Measurements from ENCODE around the gene MEX3A. TPM values are rescaled to one million over a fixed set of nuclear protein-coding genes. Genes with fewer than 3 reads are reported as not detected.
"Not testable (repeated sequence)": the region's sequence is repeated elsewhere in the genome, so short reads cannot be mapped to it uniquely, and the experiment has no call there.

Gene MEX3A
- total RNA-seq, 1 donor from 2014 or later, result 1.2 TPM

DNA sequence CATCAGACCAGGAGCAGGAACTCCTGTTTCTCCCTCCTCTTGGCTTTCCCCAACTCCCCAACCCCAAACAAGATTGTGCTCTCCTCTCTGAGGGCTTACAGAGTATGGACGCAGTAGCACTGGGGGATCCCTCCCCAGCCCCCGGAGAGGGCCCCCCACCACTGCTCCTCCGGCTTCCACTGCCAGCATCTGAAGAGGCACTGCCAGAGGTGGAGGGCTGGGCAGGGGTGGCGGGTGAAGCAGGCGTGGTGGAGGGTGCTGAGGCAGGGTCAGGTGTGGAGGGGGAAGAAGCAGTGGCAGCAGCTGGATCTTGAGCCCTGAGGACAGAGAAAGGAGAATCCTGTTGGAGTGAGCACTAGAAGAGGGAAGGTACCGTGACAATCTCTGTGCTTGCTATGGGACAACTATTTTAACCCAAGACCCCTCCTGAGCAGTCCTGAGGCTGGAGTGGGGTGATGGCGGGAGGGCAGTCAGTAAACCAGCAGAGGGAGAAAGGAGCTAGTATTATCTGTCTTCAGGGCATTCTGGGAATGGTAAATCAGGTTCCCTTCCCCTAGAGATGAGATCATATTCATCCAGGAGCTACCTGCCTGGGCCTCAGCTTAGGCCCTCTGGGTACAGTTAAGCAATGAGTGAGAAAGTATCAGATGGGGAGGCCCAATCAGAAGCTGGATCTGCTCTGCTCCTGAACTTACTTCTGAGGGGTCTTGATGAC lies 31.1 kb downstream of the MEX3A start:
- Mint-ChIP-seq H3K4me1 (ENCODE audit: low read depth) (peaks cover 20% of the 10 kb centered on the region), H3K27me3 (ENCODE audit: low read depth) (no peaks in the 10 kb centered on the region), H3K27ac (no peak overlapping the region), H3K4me3 (ENCODE audit: low read depth) (peak overlapping the region; percentile 31), H3K36me3 (ENCODE audit: low read depth) (peaks cover 40% of the 10 kb centered on the region), H3K9me3 (no peaks in the 10 kb centered on the region)
- intact Hi-C loops (cut with micrococcal nuclease), result loop anchor here (5.0 kb wide), 1 partner anchor 844 kb away; the partner anchor contains the start of genes MTX1 and THBS3
- DNase-seq (ENCODE audit: low spot score), result no peak

DNA sequence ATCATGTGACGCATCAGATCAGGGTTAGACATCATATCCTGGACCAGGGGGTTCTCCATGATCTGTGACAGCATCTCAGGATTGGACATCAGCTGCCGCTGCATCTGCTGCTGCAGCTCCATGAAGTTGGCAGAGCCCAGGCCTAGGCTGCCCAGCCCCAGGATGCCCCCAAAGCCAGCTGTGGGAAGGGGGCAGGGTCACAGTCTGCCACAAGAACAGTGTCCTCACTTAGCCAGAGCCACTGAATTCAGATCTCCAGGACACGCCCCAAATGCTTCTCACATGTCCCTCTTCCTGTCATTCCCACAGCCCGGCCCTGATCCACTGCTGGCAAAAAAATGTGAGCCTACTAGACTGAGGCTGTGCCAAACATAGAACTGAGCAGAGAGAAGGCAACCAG lies 31.9 kb downstream of the MEX3A start:
- H3K27me3 Mint-ChIP-seq (ENCODE audit: low read depth), result no peaks in the 10 kb centered on the region
- no peak overlapping the region for H3K4me3 Mint-ChIP-seq (ENCODE audit: low read depth)
- intact Hi-C loops (cut with micrococcal nuclease), result loop anchor here (5.0 kb wide), 1 partner anchor 843 kb away; the partner anchor contains the start of genes MTX1 and THBS3
- H3K36me3 Mint-ChIP-seq (ENCODE audit: low read depth), result peaks cover 36% of the 10 kb centered on the region
- peaks cover 17% of the 10 kb centered on the region for H3K4me1 Mint-ChIP-seq (ENCODE audit: low read depth)
- H3K9me3 Mint-ChIP-seq, result no peaks in the 10 kb centered on the region
- no peak overlapping the region for H3K27ac Mint-ChIP-seq
- no peak for DNase-seq (ENCODE audit: low spot score)

DNA sequence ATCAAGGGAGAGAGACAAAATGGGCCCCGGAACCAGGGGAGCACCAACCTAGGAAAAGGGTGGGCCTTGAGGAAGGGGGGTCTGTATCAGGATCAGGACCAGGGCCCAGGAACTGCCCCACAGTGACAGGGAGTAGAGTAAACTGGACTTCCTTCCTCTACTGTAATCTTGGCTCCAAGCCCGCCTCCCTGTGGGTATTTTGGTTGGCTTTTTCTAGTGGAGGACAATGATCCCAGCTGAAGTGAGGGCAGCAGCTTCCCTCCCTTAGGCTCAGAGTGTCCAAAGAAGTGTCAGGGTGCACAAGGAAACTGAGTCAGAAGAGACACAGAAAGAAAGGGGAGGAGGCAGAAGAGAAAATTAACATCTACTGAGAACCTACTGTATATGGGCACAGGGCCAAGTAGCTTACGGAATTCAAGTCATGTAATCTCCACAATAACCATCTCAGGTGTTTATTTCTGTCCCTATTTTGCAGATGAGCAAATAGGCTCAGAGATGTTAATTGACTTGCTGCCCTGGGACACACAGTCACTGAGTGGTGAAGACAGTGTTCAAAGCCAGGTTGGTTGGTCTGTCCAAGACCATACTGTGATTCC lies 33.5 kb downstream of the MEX3A start:
- no peaks in the 10 kb centered on the region for H3K9me3 Mint-ChIP-seq

DNA sequence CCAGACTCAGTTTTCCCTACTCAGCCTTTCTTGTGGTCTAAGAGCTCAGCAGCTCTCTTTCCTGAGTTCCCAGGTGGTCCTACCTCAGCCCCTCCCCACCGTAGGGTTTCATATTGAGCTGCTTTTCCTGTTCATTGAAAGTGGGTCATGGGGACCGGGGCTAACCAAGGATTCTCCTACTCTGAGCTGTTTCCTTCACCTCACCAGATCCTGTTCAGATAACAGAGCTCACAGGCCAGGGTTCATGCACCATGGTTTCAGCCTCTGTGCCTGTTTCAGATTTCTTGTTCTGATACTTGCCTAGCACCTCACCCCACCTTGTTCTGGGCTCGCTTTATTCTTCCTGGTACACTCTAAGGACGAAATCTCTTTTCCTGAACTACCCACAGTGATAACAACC lies 37.2 kb downstream of the MEX3A start:
- Mint-ChIP-seq H3K27ac (peak overlapping the region; percentile 23), H3K4me3 (ENCODE audit: low read depth) (no peak overlapping the region), H3K36me3 (ENCODE audit: low read depth) (peaks cover 63% of the 10 kb centered on the region), H3K9me3 (no peaks in the 10 kb centered on the region), H3K27me3 (ENCODE audit: low read depth) (no peaks in the 10 kb centered on the region), H3K4me1 (ENCODE audit: low read depth) (peaks cover 19% of the 10 kb centered on the region)
- intact Hi-C loops (cut with micrococcal nuclease), result no loop called here
- DNase-seq (ENCODE audit: low spot score), result peak; percentile 14

More for the DNA sequence above, 33.5 kb downstream of the MEX3A start:
- H3K27me3 Mint-ChIP-seq (ENCODE audit: low read depth), result no peaks in the 10 kb centered on the region
- no peak for DNase-seq (ENCODE audit: low spot score)
- H3K36me3 Mint-ChIP-seq (ENCODE audit: low read depth), result peaks cover 45% of the 10 kb centered on the region
- no peak overlapping the region for H3K27ac Mint-ChIP-seq
- peaks cover 24% of the 10 kb centered on the region for H3K4me1 Mint-ChIP-seq (ENCODE audit: low read depth)
- intact Hi-C loops (cut with micrococcal nuclease), result no loop called here
- H3K4me3 Mint-ChIP-seq (ENCODE audit: low read depth), result no peak overlapping the region

DNA sequence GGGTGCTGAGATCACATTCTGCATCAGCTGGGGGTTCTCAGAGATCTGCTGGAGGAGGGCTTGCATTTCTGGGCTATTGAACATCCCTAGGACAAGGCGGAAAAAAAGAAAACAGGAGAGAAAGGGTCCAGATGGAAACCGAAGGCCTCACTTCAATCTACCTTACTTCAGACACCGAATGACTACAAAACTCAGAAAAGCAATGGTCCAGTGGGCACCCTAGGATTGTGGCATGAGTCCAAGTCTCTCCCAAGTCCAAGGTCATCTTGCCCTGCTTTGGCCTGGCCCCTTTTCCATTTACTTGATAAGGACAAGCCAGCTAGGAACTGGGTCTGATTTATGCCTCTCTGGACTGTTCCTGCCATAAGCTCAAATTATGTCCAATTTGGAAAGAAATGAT lies 39.4 kb downstream of the MEX3A start:
- Mint-ChIP-seq H3K27ac (no peak overlapping the region), H3K4me3 (ENCODE audit: low read depth) (no peak overlapping the region), H3K4me1 (ENCODE audit: low read depth) (peaks cover 19% of the 10 kb centered on the region), H3K27me3 (ENCODE audit: low read depth) (no peaks in the 10 kb centered on the region), H3K9me3 (no peaks in the 10 kb centered on the region), H3K36me3 (ENCODE audit: low read depth) (peaks cover 45% of the 10 kb centered on the region)
- DNase-seq (ENCODE audit: low spot score), result no peak
- intact Hi-C loops (cut with micrococcal nuclease), result no loop called here

DNA sequence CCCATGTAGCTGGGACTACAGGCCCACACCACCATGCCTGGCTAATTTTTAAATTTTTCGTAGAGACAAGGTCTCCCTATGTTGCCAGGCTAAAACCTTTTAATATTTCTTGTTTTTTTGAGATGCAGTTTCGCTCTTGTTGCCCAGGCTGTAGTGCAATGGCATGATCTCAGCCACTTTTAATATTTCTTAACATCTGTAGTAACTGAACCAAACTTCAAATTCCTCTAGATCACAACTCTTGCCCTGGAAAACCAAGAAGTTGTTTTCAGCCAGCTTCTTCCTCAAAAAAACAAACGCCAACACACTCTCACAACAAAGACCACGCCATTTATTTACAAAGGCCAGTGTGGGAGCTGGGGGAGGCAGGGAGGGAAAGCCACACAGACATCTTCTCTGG lies 47.3 kb downstream of the MEX3A start:
- H3K4me1 Mint-ChIP-seq (ENCODE audit: low read depth); H3K9me3 Mint-ChIP-seq; H3K27me3 Mint-ChIP-seq (ENCODE audit: low read depth); H3K4me3 Mint-ChIP-seq (ENCODE audit: low read depth); intact Hi-C loops (cut with micrococcal nuclease); H3K27ac Mint-ChIP-seq; DNase-seq (ENCODE audit: low spot score): not testable (repeated sequence)
- H3K36me3 Mint-ChIP-seq (ENCODE audit: low read depth), result peaks cover 17% of the 10 kb centered on the region

DNA sequence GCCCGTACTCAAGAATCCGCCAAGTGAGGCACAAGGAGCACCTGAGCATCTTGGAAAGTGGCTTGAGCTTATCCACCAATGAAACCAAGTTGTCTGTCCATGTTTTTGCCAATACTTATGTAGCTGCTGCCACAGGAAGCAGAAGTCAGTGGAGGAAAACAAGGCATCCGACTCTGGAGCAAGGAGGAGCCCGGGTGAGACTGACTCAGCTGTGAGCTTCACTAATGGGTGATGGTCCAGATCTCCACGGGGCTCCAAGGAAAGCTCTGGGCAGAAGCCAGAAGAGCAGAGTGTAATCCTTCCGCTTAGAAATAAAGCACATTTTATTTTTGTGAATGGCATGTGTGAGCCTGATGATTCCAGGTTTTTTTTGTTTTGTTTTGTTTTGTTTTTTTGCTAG lies 49.3 kb downstream of the MEX3A start:
- H3K9me3 Mint-ChIP-seq, result no peaks in the 10 kb centered on the region
- intact Hi-C loops (cut with micrococcal nuclease), result no loop called here
- no peaks in the 10 kb centered on the region for H3K27me3 Mint-ChIP-seq (ENCODE audit: low read depth)
- no peak for DNase-seq (ENCODE audit: low spot score)
- peaks cover 4% of the 10 kb centered on the region for H3K4me1 Mint-ChIP-seq (ENCODE audit: low read depth)
- H3K4me3 Mint-ChIP-seq (ENCODE audit: low read depth), result no peak overlapping the region
- H3K36me3 Mint-ChIP-seq (ENCODE audit: low read depth), result peaks cover 14% of the 10 kb centered on the region
- H3K27ac Mint-ChIP-seq, result no peak overlapping the region

DNA sequence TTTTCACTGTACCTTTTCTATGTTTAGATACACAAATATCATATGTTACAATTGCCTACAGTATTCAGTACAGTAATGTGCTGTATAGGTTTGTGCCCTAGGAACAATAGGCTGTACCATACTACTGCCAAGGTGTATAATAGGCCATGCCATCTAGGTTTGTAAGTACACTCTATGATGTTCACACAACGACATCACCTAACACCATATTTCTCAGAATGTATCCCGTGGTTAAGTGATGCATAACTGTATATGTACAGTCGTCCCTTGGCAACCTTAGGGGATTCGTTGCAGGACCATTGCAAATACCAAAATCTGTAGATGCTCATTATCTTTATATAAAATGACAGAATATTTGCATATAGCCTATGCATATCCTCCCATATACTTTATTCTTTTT lies 55.7 kb downstream of the MEX3A start:
- DNase-seq (ENCODE audit: low spot score), result no peak
- no peak overlapping the region for H3K27ac Mint-ChIP-seq
- no peaks in the 10 kb centered on the region for H3K9me3 Mint-ChIP-seq
- H3K4me1 Mint-ChIP-seq (ENCODE audit: low read depth), result peaks cover 4% of the 10 kb centered on the region
- H3K36me3 Mint-ChIP-seq (ENCODE audit: low read depth), result no peaks in the 10 kb centered on the region
- H3K27me3 Mint-ChIP-seq (ENCODE audit: low read depth), result peaks cover 7% of the 10 kb centered on the region
- intact Hi-C loops (cut with micrococcal nuclease), result loop anchor here (1.0 kb wide), 1 partner anchor 40 kb away; no protein-coding TSS in a partner anchor
- H3K4me3 Mint-ChIP-seq (ENCODE audit: low read depth), result no peak overlapping the region

DNA sequence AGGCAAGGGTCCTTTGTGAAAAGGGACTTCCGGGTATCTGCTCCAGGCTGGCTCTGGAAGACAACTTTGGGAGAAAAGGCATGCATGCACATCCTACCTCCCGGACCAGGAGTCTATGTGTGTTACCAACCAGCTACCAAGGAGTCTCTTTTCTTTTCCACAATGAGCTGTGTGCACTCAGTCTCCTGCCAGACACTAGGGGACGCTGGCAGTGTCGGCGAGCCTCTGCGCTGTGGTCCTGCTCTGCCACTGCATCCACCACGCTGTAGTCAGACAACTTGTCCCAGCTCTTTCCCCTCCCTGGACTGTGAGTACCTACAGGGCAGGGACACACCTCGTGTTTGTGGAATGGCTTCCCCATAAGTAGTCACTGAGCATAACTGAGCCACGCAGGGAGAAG lies 56.4 kb downstream of the MEX3A start:
- H3K27me3 Mint-ChIP-seq (ENCODE audit: low read depth), result peaks cover 7% of the 10 kb centered on the region
- H3K4me1 Mint-ChIP-seq (ENCODE audit: low read depth), result peaks cover 8% of the 10 kb centered on the region
- H3K27ac Mint-ChIP-seq, result no peak overlapping the region
- H3K36me3 Mint-ChIP-seq (ENCODE audit: low read depth), result no peaks in the 10 kb centered on the region
- H3K9me3 Mint-ChIP-seq, result no peaks in the 10 kb centered on the region
- H3K4me3 Mint-ChIP-seq (ENCODE audit: low read depth), result no peak overlapping the region
- intact Hi-C loops (cut with micrococcal nuclease), result loop anchor here (1.0 kb wide), 1 partner anchor 40 kb away; no protein-coding TSS in a partner anchor
- peak; percentile 28 for DNase-seq (ENCODE audit: low spot score)

DNA sequence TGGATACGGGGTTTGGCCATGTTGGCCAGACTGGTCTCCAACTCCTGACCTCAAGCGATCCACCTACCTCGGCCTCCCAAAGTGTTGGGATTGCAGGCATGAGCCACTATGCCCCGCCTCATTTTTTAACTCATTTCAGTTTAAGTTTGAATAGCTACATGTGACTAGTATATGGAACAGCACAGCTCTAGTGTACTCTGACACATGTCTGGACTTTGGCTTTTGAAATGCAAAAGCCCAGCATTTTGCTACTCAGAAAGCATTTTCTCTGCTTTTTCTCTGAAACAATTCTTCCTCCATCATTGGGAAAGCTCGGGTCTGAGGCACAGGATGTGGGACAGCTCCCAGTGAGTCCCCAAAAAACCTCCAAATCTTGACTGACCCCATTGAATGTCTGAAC lies 57.5 kb downstream of the MEX3A start:
- Mint-ChIP-seq H3K9me3 (no peaks in the 10 kb centered on the region), H3K27me3 (ENCODE audit: low read depth) (peaks cover 7% of the 10 kb centered on the region), H3K27ac (no peak overlapping the region), H3K4me3 (ENCODE audit: low read depth) (no peak overlapping the region), H3K36me3 (ENCODE audit: low read depth) (peaks cover 10% of the 10 kb centered on the region), H3K4me1 (ENCODE audit: low read depth) (peaks cover 13% of the 10 kb centered on the region)
- intact Hi-C loops (cut with micrococcal nuclease), result no loop called here
- no peak for DNase-seq (ENCODE audit: low spot score)

Other genes starting within 250 kb of the MEX3A start
- 56.2 and 68.3 TPM in 2 replicates for gene GON4L, start 225.3 kb downstream of the MEX3A start, total RNA-seq
- gene SYT11, start 222.9 kb downstream of the MEX3A start, total RNA-seq, result 22.3 and 23.3 TPM in 2 replicates
- 20.0 and 27.0 TPM in 2 replicates for gene RIT1, start 171.1 kb downstream of the MEX3A start, total RNA-seq
- gene KHDC4, start 148.1 kb downstream of the MEX3A start, total RNA-seq, result 78.4 and 83.5 TPM in 2 replicates
- gene RXFP4, start 140.8 kb downstream of the MEX3A start, total RNA-seq, result not detected in 2 replicates
- gene ARHGEF2, start 103.9 kb downstream of the MEX3A start, total RNA-seq, result 211 and 216 TPM in 2 replicates
- 227 and 239 TPM in 2 replicates for gene SSR2, start 61.5 kb downstream of the MEX3A start, total RNA-seq
- 71.3 and 73.3 TPM in 2 replicates for gene UBQLN4, start 28.7 kb downstream of the MEX3A start, total RNA-seq
- gene LAMTOR2, start 27.7 kb downstream of the MEX3A start, total RNA-seq, result 71.0 and 72.5 TPM in 2 replicates
- 0.18 and 0.21 TPM in 2 replicates for gene RAB25, start 21.3 kb downstream of the MEX3A start, total RNA-seq
- gene LMNA, start 32.2 kb upstream of the MEX3A start, total RNA-seq, result 246 and 247 TPM in 2 replicates
- gene SEMA4A, start 71.1 kb upstream of the MEX3A start, total RNA-seq, result 128 and 132 TPM in 2 replicates
- gene SLC25A44, start 111.6 kb upstream of the MEX3A start, total RNA-seq, result 62.6 and 63.7 TPM in 2 replicates
- 115 and 117 TPM in 2 replicates for gene PMF1, start 130.5 kb upstream of the MEX3A start, total RNA-seq
- gene BGLAP, start 159.7 kb upstream of the MEX3A start, total RNA-seq, result 1.7 and 2.2 TPM in 2 replicates
- gene PAQR6, start 165.6 kb upstream of the MEX3A start, total RNA-seq, result 5.8 and 7.1 TPM in 2 replicates
- 83.2 and 89.3 TPM in 2 replicates for gene SMG5, start 200.4 kb upstream of the MEX3A start, total RNA-seq
- gene TMEM79, start 201.9 kb upstream of the MEX3A start, total RNA-seq, result 6.8 and 7.8 TPM in 2 replicates
- gene GLMP, start 213.2 kb upstream of the MEX3A start, total RNA-seq, result 19.1 and 19.8 TPM in 2 replicates
- not detected in 2 replicates for gene VHLL, start 216.8 kb upstream of the MEX3A start, total RNA-seq

Measured in activated T-helper 2 cell treated with anti-CD3 and anti-CD28 coated beads, Interferon-gamma antibody, Interleukin-2, Interleukin-4, amounts not matched to agents 10 μg/mL and 5 μg/mL and 100 μg/mL, durations not matched to agents 14 hours and 24 hours and 36 hours (primary cell).